H9 (cell line): Measurements from ENCODE around the gene TAF4. TPM values are rescaled to one million over a fixed set of nuclear protein-coding genes. Genes with fewer than 3 reads are reported as not detected.
A peak's percentile ranks its signal among the peaks of the same experiment; 100 is the strongest.

Source experiments
- DNase-seq: peaks from one replicate; pipeline ENCODE4 v3.0.0-alpha.2; 2017
- H2AFZ ChIP-seq: one replicate; pipeline ENCODE4 v1.6.1; 2013; ENCODE audit warnings: mild to moderate bottlenecking, low read length, control low read depth, moderate library complexity
- H2AK5ac ChIP-seq: 2 replicates; pipeline ENCODE4 v1.6.1; 2013; ENCODE audit warnings: low read length, control low read depth, mixed read lengths; ENCODE audit not compliant: insufficient read length
- H2BK120ac ChIP-seq: one replicate; pipeline ENCODE4 v1.6.1; 2013; ENCODE audit warnings: low read depth, mild to moderate bottlenecking, low read length, control low read depth, inconsistent platforms; ENCODE audit not compliant: poor library complexity, severe bottlenecking
- H2BK12ac ChIP-seq: 2 replicates; pipeline ENCODE4 v1.6.1; 2013; ENCODE audit warnings: low read length, control low read depth, mixed read lengths, low read depth; ENCODE audit not compliant: insufficient read length
- H2BK15ac ChIP-seq: 2 replicates; pipeline ENCODE4 v1.6.1; 2013; ENCODE audit warnings: low read depth, low read length, control low read depth
- H2BK20ac ChIP-seq: one replicate; pipeline ENCODE4 v1.6.1; 2013; ENCODE audit warnings: low read depth, mild to moderate bottlenecking, low read length, control low read depth, inconsistent platforms; ENCODE audit not compliant: poor library complexity, severe bottlenecking
- H2BK5ac ChIP-seq: 2 replicates; pipeline ENCODE4 v1.6.1; 2013; ENCODE audit warnings: low read length, control low read depth, mixed read lengths; ENCODE audit not compliant: insufficient read length
- H3K14ac ChIP-seq: 2 replicates; pipeline ENCODE4 v1.6.1; 2013; ENCODE audit warnings: low read length, control low read depth; ENCODE audit not compliant: insufficient read depth
- H3K18ac ChIP-seq: 2 replicates; pipeline ENCODE4 v1.6.1; 2013; ENCODE audit warnings: low read depth, mild to moderate bottlenecking, mixed read lengths, low read length, control low read depth; ENCODE audit not compliant: insufficient read length
- H3K23ac ChIP-seq: 2 replicates; pipeline ENCODE4 v1.6.1; 2013; ENCODE audit warnings: low read length, control low read depth, mixed read lengths, low read depth; ENCODE audit not compliant: insufficient read length
- H3K23me2 ChIP-seq: 2 replicates; pipeline ENCODE4 v1.6.1; 2013; ENCODE audit warnings: low read depth, mild to moderate bottlenecking, mixed read lengths, low read length, control low read depth; ENCODE audit not compliant: insufficient read length, poor library complexity, severe bottlenecking
- H3K27ac ChIP-seq: 2 replicates; pipeline ENCODE4 v1.5.1; 2013; ENCODE audit warnings: low read length, control low read depth, mixed read lengths, low read depth; ENCODE audit not compliant: insufficient read length
- H3K27me3 ChIP-seq: 2 replicates; pipeline ENCODE4 v1.6.1; 2013; ENCODE audit warnings: low read length, control low read depth, inconsistent platforms; ENCODE audit not compliant: insufficient read depth
- H3K4ac ChIP-seq: 2 replicates; pipeline ENCODE4 v1.6.1; 2013; ENCODE audit warnings: low read depth, mild to moderate bottlenecking, control low read depth, inconsistent platforms, low read length, moderate library complexity
- H3K4me1 ChIP-seq: 2 replicates; pipeline ENCODE4 v1.6.1; 2013; ENCODE audit warnings: low read length, control low read depth, inconsistent platforms; ENCODE audit not compliant: insufficient read depth
- H3K4me2 ChIP-seq: 2 replicates; pipeline ENCODE4 v1.6.1; 2013; ENCODE audit warnings: low read length, control low read depth, mixed read lengths; ENCODE audit not compliant: insufficient read length, insufficient read depth
- H3K56ac ChIP-seq: 2 replicates; pipeline ENCODE4 v1.6.1; 2013; ENCODE audit warnings: low read depth, mild to moderate bottlenecking, mixed read lengths, low read length, control low read depth; ENCODE audit not compliant: insufficient read length
- H3K79me1 ChIP-seq: 2 replicates; pipeline ENCODE4 v1.6.1; 2013; ENCODE audit warnings: low read depth, mild to moderate bottlenecking, moderate library complexity, low read length, control low read depth, inconsistent platforms; ENCODE audit not compliant: insufficient read depth, poor library complexity, severe bottlenecking
- H3K79me2 ChIP-seq: 2 replicates; pipeline ENCODE4 v1.6.1; 2013; ENCODE audit warnings: low read length, control low read depth, inconsistent platforms; ENCODE audit not compliant: insufficient read depth
- H3K9ac ChIP-seq: 2 replicates; pipeline ENCODE4 v1.6.1; 2013; ENCODE audit warnings: low read length, control low read depth, mixed read lengths; ENCODE audit not compliant: insufficient read length; ENCODE audit errors: extremely low read depth
- H3K9me3 ChIP-seq: one replicate; pipeline ENCODE4 v1.6.1; 2013; ENCODE audit warnings: low read depth, low read length, inconsistent platforms; ENCODE audit not compliant: control insufficient read depth
- H3T11ph ChIP-seq: one replicate; pipeline ENCODE4 v1.6.1; 2013; ENCODE audit warnings: mild to moderate bottlenecking, low read length, control low read depth, inconsistent platforms
- H4K20me1 ChIP-seq: one replicate; pipeline ENCODE4 v1.6.1; 2013; ENCODE audit not compliant: control insufficient read depth, insufficient read length, insufficient read depth
- H4K5ac ChIP-seq: 2 replicates; pipeline ENCODE4 v1.6.1; 2013; ENCODE audit warnings: low read depth, mild to moderate bottlenecking, mixed read lengths, low read length, control low read depth; ENCODE audit not compliant: insufficient read length
- H4K8ac ChIP-seq: replicated peaks from 2 replicates; pipeline ENCODE4 v1.6.1; 2013; ENCODE audit warnings: low read length, control low read depth, mixed read lengths, low read depth; ENCODE audit not compliant: insufficient read length
- H4K91ac ChIP-seq: 2 replicates; pipeline ENCODE4 v1.6.1; 2013; ENCODE audit warnings: low read depth, mild to moderate bottlenecking, moderate library complexity, mixed read lengths, low read length, control low read depth; ENCODE audit not compliant: insufficient read length
- H3K27ac Mint-ChIP-seq, 3 experiments: 2 replicates in 2 of 3; 3 replicates in 1 of 3; pipeline ENCODE4 v1.8.0; 2020 to 2021; ENCODE audit warnings: mixed read lengths in 3 of 3, mild to moderate bottlenecking in 1 of 3, moderate library complexity in 1 of 3
- H3K27me3 Mint-ChIP-seq: 2 replicates; pipeline ENCODE4 v1.8.0; 2021; ENCODE audit warnings: low read depth, mild to moderate bottlenecking, moderate library complexity, mixed read lengths
- H3K36me3 Mint-ChIP-seq, 3 experiments: 2 replicates in 2 of 3; 3 replicates in 1 of 3; pipeline ENCODE4 v1.8.0; 2020 to 2021; ENCODE audit warnings: low read depth in 3 of 3, mixed read lengths in 3 of 3; ENCODE audit not compliant: insufficient read depth in 1 of 3
- H3K4me1 Mint-ChIP-seq, 2 experiments: 2 replicates each; pipeline ENCODE4 v1.8.0; 2020; ENCODE audit warnings: mixed read lengths in 2 of 2
- H3K4me3 Mint-ChIP-seq, 2 experiments: 2 replicates in 1 of 2; 3 replicates in 1 of 2; pipeline ENCODE4 v1.8.0; 2020 to 2021; ENCODE audit warnings: mild to moderate bottlenecking in 2 of 2, mixed read lengths in 2 of 2, moderate library complexity in 1 of 2
- H3K9me3 Mint-ChIP-seq, 2 experiments: 2 replicates in 1 of 2; 3 replicates in 1 of 2; pipeline ENCODE4 v1.8.0; 2020; ENCODE audit warnings: mild to moderate bottlenecking in 2 of 2, mixed read lengths in 2 of 2, moderate library complexity in 1 of 2
- WGBS: extraction: QIAGEN DNeasy Blood & Tissue Kit; methylation state at CpG from one replicate; pipeline ENCODE4 v1.1.7; 2013; ENCODE audit warnings: missing lambda C conversion rate, low lambda C conversion rate, mixed read lengths; ENCODE audit not compliant: insufficient read length; ENCODE audit errors: extremely low coverage; 5-methylcytosine and 5-hydroxymethylcytosine counted together
- total RNA-seq: library from RNA; stranded (reverse); gene quantifications from 2 replicates; pipeline ENCODE4 v1.2.1, GENCODE V29; 2021
- TF ChIP-seq, protein P1 (sequence below): fragments of 200-600 bp; sonication (generic); conservative IDR thresholded peaks from 3 replicates; pipeline ENCODE4 v1.8.0; 2021; ENCODE audit warnings: antibody characterized with exemption, mild to moderate bottlenecking

TAF4 gene
- total RNA-seq, 1 experiment from 2014 or later, result 30.8 TPM

DNA sequence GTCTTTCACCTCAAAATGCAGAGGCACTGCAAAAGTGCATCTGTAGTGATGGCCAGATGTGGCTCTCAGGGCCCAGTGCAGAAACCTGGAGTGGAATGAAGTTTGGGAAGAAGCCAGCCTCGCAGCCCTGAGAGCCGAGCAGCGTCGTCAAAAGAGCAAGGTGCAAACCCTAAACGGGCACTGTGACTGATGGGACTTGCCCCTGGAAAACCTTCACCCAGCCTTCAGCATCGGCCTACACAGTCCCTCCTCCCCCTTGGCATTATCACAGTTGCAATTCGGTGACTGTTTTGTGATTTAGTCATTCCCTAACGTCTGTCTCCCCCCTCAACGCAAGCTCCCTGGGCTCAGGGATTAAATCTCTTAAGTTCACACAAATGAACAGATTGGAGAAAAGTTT, 38.6 kb downstream of the TAF4 start:
- H2BK15ac ChIP-seq, result no peak overlapping the region
- H3K18ac ChIP-seq, result no peak overlapping the region
- H4K8ac ChIP-seq, result no peak overlapping the region
- H2BK20ac ChIP-seq, result no peak overlapping the region
- TF ChIP-seq, protein P1, sequence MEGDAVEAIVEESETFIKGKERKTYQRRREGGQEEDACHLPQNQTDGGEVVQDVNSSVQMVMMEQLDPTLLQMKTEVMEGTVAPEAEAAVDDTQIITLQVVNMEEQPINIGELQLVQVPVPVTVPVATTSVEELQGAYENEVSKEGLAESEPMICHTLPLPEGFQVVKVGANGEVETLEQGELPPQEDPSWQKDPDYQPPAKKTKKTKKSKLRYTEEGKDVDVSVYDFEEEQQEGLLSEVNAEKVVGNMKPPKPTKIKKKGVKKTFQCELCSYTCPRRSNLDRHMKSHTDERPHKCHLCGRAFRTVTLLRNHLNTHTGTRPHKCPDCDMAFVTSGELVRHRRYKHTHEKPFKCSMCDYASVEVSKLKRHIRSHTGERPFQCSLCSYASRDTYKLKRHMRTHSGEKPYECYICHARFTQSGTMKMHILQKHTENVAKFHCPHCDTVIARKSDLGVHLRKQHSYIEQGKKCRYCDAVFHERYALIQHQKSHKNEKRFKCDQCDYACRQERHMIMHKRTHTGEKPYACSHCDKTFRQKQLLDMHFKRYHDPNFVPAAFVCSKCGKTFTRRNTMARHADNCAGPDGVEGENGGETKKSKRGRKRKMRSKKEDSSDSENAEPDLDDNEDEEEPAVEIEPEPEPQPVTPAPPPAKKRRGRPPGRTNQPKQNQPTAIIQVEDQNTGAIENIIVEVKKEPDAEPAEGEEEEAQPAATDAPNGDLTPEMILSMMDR, result no peak
- no peak overlapping the region for H2BK5ac ChIP-seq
- no peaks in the 10 kb centered on the region for H3K9me3 ChIP-seq
- no peak overlapping the region for H3K4me2 ChIP-seq
- H2AFZ ChIP-seq, result no peak overlapping the region
- no peaks in the 10 kb centered on the region for H3K9me3 Mint-ChIP-seq
- H3K56ac ChIP-seq, result no peak overlapping the region
- H2BK12ac ChIP-seq, result no peak overlapping the region
- H3K4me1 ChIP-seq, result 0 out of 2 replicates have a peak, but pooled peaks cover 3% of the 10 kb centered on the region
- H4K20me1 ChIP-seq, result no peaks in the 10 kb centered on the region
- no peak overlapping the region for H3K4ac ChIP-seq
- H3K23me2 ChIP-seq, result no peaks in the 10 kb centered on the region
- H3K4me3 Mint-ChIP-seq, result 0 out of 5 replicates have a peak overlapping the region, but pooled peaks of 1 of the 2 experiments have one; percentile 1
- H3K36me3 Mint-ChIP-seq, result peaks cover 0 to 4% (median 3%) of the 10 kb centered on the region in 3 experiments; a peak in 3 of 7 replicates
- no peak overlapping the region for H3K14ac ChIP-seq
- no peak overlapping the region for H4K5ac ChIP-seq
- H3K27ac ChIP-seq, result no peak overlapping the region
- H3K27me3 ChIP-seq, result no peaks in the 10 kb centered on the region
- no peak for DNase-seq
- H2AK5ac ChIP-seq, result no peak overlapping the region
- no peak overlapping the region for H3K23ac ChIP-seq
- no peaks in the 10 kb centered on the region; the same call in 1 of the 2 replicates for H3K27me3 Mint-ChIP-seq
- WGBS, result no CpG with 5 or more reads among the region's 9 CpGs
- H3K79me2 ChIP-seq, result peaks cover 42% of the 10 kb centered on the region; the same call in 1 of the 2 replicates
- no peaks in the 10 kb centered on the region for H3K79me1 ChIP-seq
- no peak overlapping the region for H2BK120ac ChIP-seq
- H3K27ac Mint-ChIP-seq, result peak overlapping the region in 2 of 3 experiments; percentile 57 to 65; a peak in 4 of 7 replicates
- H3K4me1 Mint-ChIP-seq, result peaks cover 52 to 57% of the 10 kb centered on the region in 2 experiments
- H3K9ac ChIP-seq, result no peak overlapping the region
- H4K91ac ChIP-seq, result no peak overlapping the region
- H3T11ph ChIP-seq, result no peak overlapping the region
